ENCODE measurements around the gene RAI2. TPM values are rescaled to one million over a fixed set of nuclear protein-coding genes. Genes with fewer than 3 reads are reported as not detected.

The RAI2 gene
- total RNA-seq, 3 donors from 2014 or later = 3.6 to 20.7 (median 4.7) TPM

Other genes with a start within 250 kb of the RAI2 start
- gene SCML1, start 123.8 kb downstream of the RAI2 start, total RNA-seq = 10 to 100 TPM in 2 of 3 donors, 1 to 10 TPM in 1; 9.9 to 12.9 (median 11.5) TPM